ENCODE measurements around the gene FBXO27.
"Not testable (repeated sequence)": the region's sequence is repeated elsewhere in the genome, so short reads cannot be mapped to it uniquely, and the experiment has no call there.

FBXO27 gene

GRCh38 chr19:39045506-39045905 lies 13.2 kb upstream of the FBXO27 start:
- DNase-seq (ENCODE audit: low spot score), result no peak

- peak; percentile 34 for DNase-seq (ENCODE audit: low spot score)
These were observed 5.7 kb upstream of the FBXO27 start for GRCh38 chr19:39038098-39038497.

- no peak for DNase-seq (ENCODE audit: low spot score)
These were observed 4.8 kb upstream of the FBXO27 start for GRCh38 chr19:39037194-39037593.

- DNase-seq (ENCODE audit: low spot score), result no peak
These were observed 4.2 kb upstream of the FBXO27 start for GRCh38 chr19:39036581-39036980.

- peak; percentile 47 for DNase-seq (ENCODE audit: low spot score)
These were observed 834 bp downstream of the FBXO27 start for GRCh38 chr19:39031368-39032062.

GRCh38 chr19:39030854-39031367 lies 1.4 kb downstream of the FBXO27 start:
- DNase-seq (ENCODE audit: low spot score), result no peak

GRCh38 chr19:39024875-39025641 lies 7.3 kb downstream of the FBXO27 start:
- DNase-seq (ENCODE audit: low spot score), result no peak

- DNase-seq (ENCODE audit: low spot score), result no peak
These were observed 11.3 kb downstream of the FBXO27 start for GRCh38 chr19:39021063-39021462.

GRCh38 chr19:39017646-39018045 lies 14.7 kb downstream of the FBXO27 start:
- no peak for DNase-seq (ENCODE audit: low spot score)

GRCh38 chr19:39017026-39017425 lies 15.3 kb downstream of the FBXO27 start:
- DNase-seq (ENCODE audit: low spot score), result no peak

GRCh38 chr19:39014037-39014436 lies 18.3 kb downstream of the FBXO27 start:
- no peak for DNase-seq (ENCODE audit: low spot score)

GRCh38 chr19:39009001-39009400 lies 23.3 kb downstream of the FBXO27 start:
- no peak for DNase-seq (ENCODE audit: low spot score)

GRCh38 chr19:39008137-39008536 lies 24.2 kb downstream of the FBXO27 start:
- no peak for DNase-seq (ENCODE audit: low spot score)

- DNase-seq (ENCODE audit: low spot score), result no peak
These were observed 25.3 kb downstream of the FBXO27 start for GRCh38 chr19:39007096-39007495.

- no peak for DNase-seq (ENCODE audit: low spot score)
These were observed 27.9 kb downstream of the FBXO27 start for GRCh38 chr19:39004403-39004802.

- no peak for DNase-seq (ENCODE audit: low spot score)
These were observed 28.6 kb downstream of the FBXO27 start for GRCh38 chr19:39003796-39004195.

GRCh38 chr19:39003188-39003587 lies 29.2 kb downstream of the FBXO27 start:
- no peak for DNase-seq (ENCODE audit: low spot score)

- DNase-seq (ENCODE audit: low spot score), result no peak
These were observed 31.3 kb downstream of the FBXO27 start for GRCh38 chr19:39001041-39001440.

- not testable (repeated sequence) for DNase-seq (ENCODE audit: low spot score)
These were observed 34.8 kb downstream of the FBXO27 start for GRCh38 chr19:38997576-38997975.

GRCh38 chr19:38993271-38993670 lies 39.1 kb downstream of the FBXO27 start:
- DNase-seq (ENCODE audit: low spot score), result no peak

GRCh38 chr19:38990949-38991697 lies 41.2 kb downstream of the FBXO27 start:
- DNase-seq (ENCODE audit: low spot score), result no peak

GRCh38 chr19:38989614-38990013 lies 42.7 kb downstream of the FBXO27 start:
- not testable (repeated sequence) for DNase-seq (ENCODE audit: low spot score)
